Lower leg skin (tissue), 3 donors: ENCODE measurements around the gene ZNF559.

Source experiments
- POLR2A ChIP-seq, 2 donors: fragments of 450-650 bp; IDR thresholded peaks; one replicate each; pipeline ENCODE4 v1.6.1; 2016 to 2017; ENCODE audit warnings: antibody characterized with exemption in 2 of 2, mild to moderate bottlenecking in 1 of 2, moderate library complexity in 1 of 2
- TF ChIP-seq, protein P1 (sequence below), 3 donors: fragments of 450-650 bp; IDR thresholded peaks; one replicate each; pipeline ENCODE4 v1.5.1; 2016; ENCODE audit warnings: antibody characterized with exemption in 3 of 3, mild to moderate bottlenecking in 3 of 3, moderate library complexity in 2 of 3

DNA sequence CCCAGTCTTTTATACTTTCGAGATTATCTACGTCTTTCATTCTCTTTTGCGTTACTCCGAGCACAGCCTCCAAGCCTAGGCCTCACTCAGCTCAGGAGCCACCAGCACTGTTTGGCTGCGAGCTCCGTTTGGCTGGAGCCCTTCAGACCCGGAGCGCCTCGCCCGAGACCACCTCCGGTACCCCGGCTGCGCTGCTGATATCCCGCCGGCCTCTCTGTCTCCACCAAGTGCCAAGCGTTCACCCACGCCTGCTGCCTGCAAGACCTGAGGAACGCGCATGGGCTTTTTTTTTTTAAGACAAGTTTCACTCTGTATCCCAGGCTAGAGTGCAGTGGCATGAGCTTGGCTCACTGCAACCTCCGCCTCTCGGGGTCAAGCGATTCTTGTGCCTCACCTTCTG lies 24.7 kb downstream of the ZNF559 start:
- no peak for TF ChIP-seq POLR2A (IDR thresholded peaks at IDR 0.05)
- TF ChIP-seq, protein P1, sequence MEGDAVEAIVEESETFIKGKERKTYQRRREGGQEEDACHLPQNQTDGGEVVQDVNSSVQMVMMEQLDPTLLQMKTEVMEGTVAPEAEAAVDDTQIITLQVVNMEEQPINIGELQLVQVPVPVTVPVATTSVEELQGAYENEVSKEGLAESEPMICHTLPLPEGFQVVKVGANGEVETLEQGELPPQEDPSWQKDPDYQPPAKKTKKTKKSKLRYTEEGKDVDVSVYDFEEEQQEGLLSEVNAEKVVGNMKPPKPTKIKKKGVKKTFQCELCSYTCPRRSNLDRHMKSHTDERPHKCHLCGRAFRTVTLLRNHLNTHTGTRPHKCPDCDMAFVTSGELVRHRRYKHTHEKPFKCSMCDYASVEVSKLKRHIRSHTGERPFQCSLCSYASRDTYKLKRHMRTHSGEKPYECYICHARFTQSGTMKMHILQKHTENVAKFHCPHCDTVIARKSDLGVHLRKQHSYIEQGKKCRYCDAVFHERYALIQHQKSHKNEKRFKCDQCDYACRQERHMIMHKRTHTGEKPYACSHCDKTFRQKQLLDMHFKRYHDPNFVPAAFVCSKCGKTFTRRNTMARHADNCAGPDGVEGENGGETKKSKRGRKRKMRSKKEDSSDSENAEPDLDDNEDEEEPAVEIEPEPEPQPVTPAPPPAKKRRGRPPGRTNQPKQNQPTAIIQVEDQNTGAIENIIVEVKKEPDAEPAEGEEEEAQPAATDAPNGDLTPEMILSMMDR (IDR thresholded peaks at IDR 0.05), result no peak
